ENCODE measurements around the gene TMA16. TPM values are rescaled to one million over a fixed set of nuclear protein-coding genes. Genes with fewer than 3 reads are reported as not detected.

Gene TMA16
- total and polyA plus RNA-seq, 2 of the 13 experiments (the other 11 are each of a cell fraction or from before 2014, with no cell fraction given), result 8.1 to 52.5 TPM

DNA sequence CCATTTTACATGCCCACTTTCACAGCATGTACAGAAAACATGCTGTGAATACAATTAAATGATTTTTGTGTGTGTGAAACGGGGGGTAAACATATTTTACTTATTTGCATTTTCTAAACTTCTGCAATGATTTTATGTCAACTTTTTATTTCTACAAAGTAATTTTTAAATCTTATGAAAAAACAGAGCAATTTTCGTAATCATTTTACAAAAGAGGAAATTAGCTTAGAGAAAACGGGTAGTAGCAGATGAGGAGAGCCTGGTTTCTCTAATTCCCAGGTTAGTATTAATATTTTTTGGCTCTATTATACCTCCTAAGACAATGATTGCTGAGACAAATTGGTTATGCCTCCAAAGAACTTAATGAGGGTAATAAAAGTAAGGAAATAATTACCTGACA lies 24.1 kb upstream of the TMA16 start:
- H4K20me1 ChIP-seq (ENCODE audit: insufficient read depth, low read length), result no peaks in the 10 kb centered on the region
- CTCF ChIA-PET (ENCODE audit: low intra/inter-chr PET ratio, low total read pairs), result no interaction called here
- H3K4me2 ChIP-seq (ENCODE audit: low read depth, low read length), result no peak overlapping the region
- WGBS (ENCODE audit: low lambda C conversion rate), result under 1% methylated on average over 3 of the region's 3 CpGs
- no peak for FAIRE-seq
- no peak overlapping the region for H3K27ac ChIP-seq (ENCODE audit: extremely low read length, insufficient read depth, low read length)
- no peaks in the 10 kb centered on the region for H3K79me2 ChIP-seq (ENCODE audit: insufficient read depth, low read length)
- ATAC-seq, result no peak
- POLR2A ChIA-PET, result no interaction called here
- H3K9me3 ChIP-seq (ENCODE audit: low read length), result no peaks in the 10 kb centered on the region
- DNase-seq (ENCODE audit: low spot score), result no peak
- no peaks in the 10 kb centered on the region; a peak in 2 of 5 replicates for H3K27me3 ChIP-seq (ENCODE audit: control insufficient read depth in 1 of 2, insufficient read depth in 2 of 2, low read length in 2 of 2)
- no peak overlapping the region for H3K4me3 ChIP-seq (replicated peaks in 1 of 3; ENCODE audit: insufficient read depth in 1 of 3, low read depth in 2 of 3, low read length in 3 of 3)
- no peak overlapping the region for H2AFZ ChIP-seq (ENCODE audit: low read length)
- BruUV-seq (replicated peaks), result no TSS peak
- intact Hi-C loops (cut with micrococcal nuclease; ENCODE audit: unreplicated experiment), result no loop called here
- H3K4me1 ChIP-seq (ENCODE audit: insufficient read depth, low read length), result no peaks in the 10 kb centered on the region
- TF ChIP-seq ZMYM2 (CRISPR knock-in tag; IDR thresholded peaks at IDR 0.05), result no peak
- no peak for TF ChIP-seq REPIN1 (CRISPR knock-in tag; IDR thresholded peaks at IDR 0.05; ENCODE audit: borderline replicate concordance, low read depth)
- no peak for TF ChIP-seq SNRNP70 (IDR thresholded peaks at IDR 0.05; ENCODE audit: low read depth, low read length)
- TF ChIP-seq ZNF567 (CRISPR knock-in tag; IDR thresholded peaks at IDR 0.05; ENCODE audit: borderline replicate concordance), result no peak
- no peak for TF ChIP-seq ISL2 (CRISPR knock-in tag; IDR thresholded peaks at IDR 0.05)
- TF ChIP-seq, protein P1, sequence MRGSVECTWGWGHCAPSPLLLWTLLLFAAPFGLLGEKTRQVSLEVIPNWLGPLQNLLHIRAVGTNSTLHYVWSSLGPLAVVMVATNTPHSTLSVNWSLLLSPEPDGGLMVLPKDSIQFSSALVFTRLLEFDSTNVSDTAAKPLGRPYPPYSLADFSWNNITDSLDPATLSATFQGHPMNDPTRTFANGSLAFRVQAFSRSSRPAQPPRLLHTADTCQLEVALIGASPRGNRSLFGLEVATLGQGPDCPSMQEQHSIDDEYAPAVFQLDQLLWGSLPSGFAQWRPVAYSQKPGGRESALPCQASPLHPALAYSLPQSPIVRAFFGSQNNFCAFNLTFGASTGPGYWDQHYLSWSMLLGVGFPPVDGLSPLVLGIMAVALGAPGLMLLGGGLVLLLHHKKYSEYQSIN (CRISPR knock-in tag; IDR thresholded peaks at IDR 0.05; ENCODE audit: borderline replicate concordance), result no peak
- no peak for TF ChIP-seq ZBTB7A (CRISPR knock-in tag; IDR thresholded peaks at IDR 0.05)
- in situ Hi-C loops (cut with HindIII; ENCODE audit: extremely low pct_ligation_motif_present, low pct_unique_long_range_greater_than_20kb), result no loop called here
- no peaks in the 10 kb centered on the region for H3K36me3 ChIP-seq (replicated peaks in 1 of 2; ENCODE audit: control insufficient read depth in 1 of 2, insufficient read depth in 2 of 2, low read length in 2 of 2)
- no peak overlapping the region for H3K9ac ChIP-seq (ENCODE audit: insufficient read depth, low read depth, low read length)

DNA sequence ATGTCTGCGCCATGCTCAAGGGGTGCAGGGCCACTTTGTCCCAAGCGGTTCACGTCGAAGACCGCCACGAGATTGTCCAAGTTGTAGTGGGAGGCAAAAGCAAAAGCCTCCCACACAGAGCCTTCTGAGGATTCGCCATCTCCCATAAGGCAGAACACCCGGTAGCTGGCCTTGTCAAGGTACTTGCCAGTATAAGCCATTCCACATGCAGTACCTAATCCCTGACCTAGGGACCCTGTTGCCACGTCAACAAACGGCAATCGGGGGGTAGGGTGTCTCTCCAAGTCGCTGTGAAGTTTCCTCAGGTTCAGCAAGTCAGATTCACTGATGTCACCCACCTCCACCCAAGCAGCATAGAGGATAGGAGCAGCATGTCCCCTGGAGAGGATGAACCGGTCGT lies 21.4 kb upstream of the TMA16 start:
- in situ Hi-C loops (cut with HindIII; ENCODE audit: extremely low pct_ligation_motif_present, low pct_unique_long_range_greater_than_20kb), result no loop called here
- DNase-seq (ENCODE audit: low spot score) (no peak), FAIRE-seq (no peak), ATAC-seq (no peak)
- Histone ChIP-seq H3K79me2 (ENCODE audit: insufficient read depth, low read length) (no peaks in the 10 kb centered on the region), H2AFZ (ENCODE audit: low read length) (no peak overlapping the region), H3K9ac (ENCODE audit: insufficient read depth, low read depth, low read length) (no peak overlapping the region), H3K36me3 (replicated peaks in 1 of 2; ENCODE audit: control insufficient read depth in 1 of 2, insufficient read depth in 2 of 2, low read length in 2 of 2) (no peaks in the 10 kb centered on the region), H3K4me1 (ENCODE audit: insufficient read depth, low read length) (no peaks in the 10 kb centered on the region), H4K20me1 (ENCODE audit: insufficient read depth, low read length) (no peaks in the 10 kb centered on the region), H3K4me2 (ENCODE audit: low read depth, low read length) (no peak overlapping the region), H3K27ac (ENCODE audit: extremely low read length, insufficient read depth, low read length) (no peak overlapping the region), H3K9me3 (ENCODE audit: low read length) (no peaks in the 10 kb centered on the region), H3K4me3 (replicated peaks in 1 of 3; ENCODE audit: insufficient read depth in 1 of 3, low read depth in 2 of 3, low read length in 3 of 3) (no peak overlapping the region), H3K27me3 (ENCODE audit: control insufficient read depth in 1 of 2, insufficient read depth in 2 of 2, low read length in 2 of 2) (no peaks in the 10 kb centered on the region; a peak in 2 of 5 replicates)
- intact Hi-C loops (cut with micrococcal nuclease; ENCODE audit: unreplicated experiment), result no loop called here
- WGBS (ENCODE audit: low lambda C conversion rate), result 32% methylated on average over 8 of the region's 14 CpGs
- no TSS peak for BruUV-seq (replicated peaks)
- ChIA-PET CTCF (ENCODE audit: low intra/inter-chr PET ratio, low total read pairs) (no interaction called here), POLR2A (no interaction called here)
- TF ChIP-seq, protein P2, sequence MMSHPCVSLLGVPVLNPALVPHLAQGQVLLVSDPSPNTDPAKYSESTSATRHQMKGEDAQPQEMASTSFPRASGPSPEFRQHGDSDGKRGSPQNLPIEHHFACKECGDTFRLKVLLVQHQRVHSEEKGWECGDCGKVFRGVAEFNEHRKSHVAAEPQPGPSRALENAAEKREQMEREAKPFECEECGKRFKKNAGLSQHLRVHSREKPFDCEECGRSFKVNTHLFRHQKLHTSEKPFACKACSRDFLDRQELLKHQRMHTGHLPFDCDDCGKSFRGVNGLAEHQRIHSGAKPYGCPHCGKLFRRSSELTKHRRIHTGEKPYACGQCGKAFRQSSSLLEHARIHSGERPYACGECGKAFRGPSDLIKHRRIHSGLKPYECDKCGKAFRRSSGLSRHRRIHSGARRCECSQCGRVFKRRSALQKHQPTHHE (CRISPR knock-in tag; IDR thresholded peaks at IDR 0.05; ENCODE audit: borderline replicate concordance), result no peak
- no peak for TF ChIP-seq ZNF883 (CRISPR knock-in tag; IDR thresholded peaks at IDR 0.05; ENCODE audit: not compliant biosample characterization)
- TF ChIP-seq ZNF777 (CRISPR knock-in tag; IDR thresholded peaks at IDR 0.05), result no peak
- TF ChIP-seq FLYWCH1 (CRISPR knock-in tag; IDR thresholded peaks at IDR 0.05), result no peak
- TF ChIP-seq SKI (IDR thresholded peaks at IDR 0.05; ENCODE audit: partially characterized antibody), result no peak
- TF ChIP-seq MAFG (CRISPR knock-in tag; IDR thresholded peaks at IDR 0.05), result no peak
- TF ChIP-seq MAFF (IDR thresholded peaks at IDR 0.05; ENCODE audit: low read depth, low read length), result no peak
- TF ChIP-seq ETS1 (CRISPR knock-in tag; IDR thresholded peaks at IDR 0.05), result no peak
- TF ChIP-seq ZMAT5 (CRISPR knock-in tag; IDR thresholded peaks at IDR 0.05; ENCODE audit: borderline replicate concordance, low read depth), result no peak
- no peak for TF ChIP-seq HMGA1 (CRISPR knock-in tag; conservative IDR thresholded peaks at IDR 0.05)

Data from HepG2 (cell line).